Epithelial cell of proximal tubule (primary cell): ENCODE measurements around the gene KRTAP22-1. TPM values are rescaled to one million over a fixed set of nuclear protein-coding genes. Genes with fewer than 3 reads are reported as not detected.

Experiments used
- DNase-seq: peaks from one replicate; pipeline ENCODE4 v3.0.0-alpha.2; 2011; ENCODE audit warnings: low read depth
- H3K4me3 ChIP-seq: 2 replicates; pipeline ENCODE4 v1.5.1; 2011; ENCODE audit warnings: low read depth, mild to moderate bottlenecking, low read length
- total RNA-seq: library from RNA; depleted of rRNA; stranded (reverse); fragments of >200 nt; gene quantifications from 2 replicates; pipeline ENCODE4 v1.2.3, GENCODE V29; 2015
- TF ChIP-seq, protein P1 (sequence below): conservative IDR thresholded peaks from 2 replicates; pipeline ENCODE4 v1.5.1; 2012; ENCODE audit warnings: low read depth, mild to moderate bottlenecking, low read length

The KRTAP22-1 gene
- total RNA-seq, 1 donor from 2014 or later = not detected

- TF ChIP-seq, protein P1, sequence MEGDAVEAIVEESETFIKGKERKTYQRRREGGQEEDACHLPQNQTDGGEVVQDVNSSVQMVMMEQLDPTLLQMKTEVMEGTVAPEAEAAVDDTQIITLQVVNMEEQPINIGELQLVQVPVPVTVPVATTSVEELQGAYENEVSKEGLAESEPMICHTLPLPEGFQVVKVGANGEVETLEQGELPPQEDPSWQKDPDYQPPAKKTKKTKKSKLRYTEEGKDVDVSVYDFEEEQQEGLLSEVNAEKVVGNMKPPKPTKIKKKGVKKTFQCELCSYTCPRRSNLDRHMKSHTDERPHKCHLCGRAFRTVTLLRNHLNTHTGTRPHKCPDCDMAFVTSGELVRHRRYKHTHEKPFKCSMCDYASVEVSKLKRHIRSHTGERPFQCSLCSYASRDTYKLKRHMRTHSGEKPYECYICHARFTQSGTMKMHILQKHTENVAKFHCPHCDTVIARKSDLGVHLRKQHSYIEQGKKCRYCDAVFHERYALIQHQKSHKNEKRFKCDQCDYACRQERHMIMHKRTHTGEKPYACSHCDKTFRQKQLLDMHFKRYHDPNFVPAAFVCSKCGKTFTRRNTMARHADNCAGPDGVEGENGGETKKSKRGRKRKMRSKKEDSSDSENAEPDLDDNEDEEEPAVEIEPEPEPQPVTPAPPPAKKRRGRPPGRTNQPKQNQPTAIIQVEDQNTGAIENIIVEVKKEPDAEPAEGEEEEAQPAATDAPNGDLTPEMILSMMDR = no peak
- no peak within 1 kb of the TSS for H3K4me3 ChIP-seq
- DNase-seq = no peak
These were observed 41.7 kb downstream of the KRTAP22-1 start, which contains the start of gene KRTAP20-3 for GRCh38 chr21:30642564-30642963. TSS of gene KRTAP20-3 (plus strand) at chr21:30642864.

- TF ChIP-seq, protein P1 = no peak
- DNase-seq = no peak
- H3K4me3 ChIP-seq = no peak overlapping the region
These were observed 46.1 kb downstream of the KRTAP22-1 start for GRCh38 chr21:30646904-30647414.

Other genes starting within 250 kb of the KRTAP22-1 start
- gene KRTAP13-2, start 228.8 kb upstream of the KRTAP22-1 start, total RNA-seq = not detected in 2 replicates
- not detected in 2 replicates for gene KRTAP13-1, start 205.1 kb upstream of the KRTAP22-1 start, total RNA-seq
- gene KRTAP13-3, start 175.2 kb upstream of the KRTAP22-1 start, total RNA-seq = not detected in 2 replicates
- not detected in 2 replicates for gene KRTAP13-4, start 170.9 kb upstream of the KRTAP22-1 start, total RNA-seq
- not detected in 2 replicates for gene KRTAP15-1, start 160.8 kb upstream of the KRTAP22-1 start, total RNA-seq
- gene KRTAP19-1, start 120.7 kb upstream of the KRTAP22-1 start, total RNA-seq = not detected in 2 replicates
- gene KRTAP19-2, start 113.7 kb upstream of the KRTAP22-1 start, total RNA-seq = not detected in 2 replicates
- not detected in 2 replicates for gene KRTAP19-3, start 109.1 kb upstream of the KRTAP22-1 start, total RNA-seq
- gene KRTAP19-4, start 103.9 kb upstream of the KRTAP22-1 start, total RNA-seq = not detected in 2 replicates
- gene KRTAP19-5, start 98.9 kb upstream of the KRTAP22-1 start, total RNA-seq = not detected in 2 replicates
- not detected in 2 replicates for gene KRTAP19-6, start 59.2 kb upstream of the KRTAP22-1 start, total RNA-seq
- gene KRTAP19-7, start 39.8 kb upstream of the KRTAP22-1 start, total RNA-seq = not detected in 2 replicates
- not detected in 2 replicates for gene KRTAP22-2, start 10.7 kb upstream of the KRTAP22-1 start, total RNA-seq
- gene KRTAP6-3, start 8.6 kb upstream of the KRTAP22-1 start, total RNA-seq = not detected in 2 replicates
- not detected in 2 replicates for gene KRTAP6-2, start 2.2 kb upstream of the KRTAP22-1 start, total RNA-seq
- not detected in 2 replicates for gene KRTAP6-1, start 12.8 kb downstream of the KRTAP22-1 start, total RNA-seq
- not detected in 2 replicates for gene KRTAP20-1, start 15.3 kb downstream of the KRTAP22-1 start, total RNA-seq
- not detected in 2 replicates for gene KRTAP20-4, start 19.5 kb downstream of the KRTAP22-1 start, total RNA-seq
- not detected in 2 replicates for gene KRTAP20-2, start 34.1 kb downstream of the KRTAP22-1 start, total RNA-seq
- not detected in 2 replicates for gene KRTAP20-3, start 41.8 kb downstream of the KRTAP22-1 start, total RNA-seq
- gene KRTAP21-3, start 117.7 kb downstream of the KRTAP22-1 start, total RNA-seq = not detected in 2 replicates
- gene KRTAP21-2, start 146.2 kb downstream of the KRTAP22-1 start, total RNA-seq = not detected in 2 replicates
- gene KRTAP21-1, start 154.3 kb downstream of the KRTAP22-1 start, total RNA-seq = not detected in 2 replicates
- not detected in 2 replicates for gene KRTAP8-1, start 212.2 kb downstream of the KRTAP22-1 start, total RNA-seq
- gene KRTAP7-1, start 228.7 kb downstream of the KRTAP22-1 start, total RNA-seq = not detected in 2 replicates